Right ventricle myocardium inferior (tissue), 1 donor: ENCODE measurements around the gene CBFA2T2. TPM values are rescaled to one million over a fixed set of nuclear protein-coding genes. Genes with fewer than 3 reads are reported as not detected.

Source experiments
- ATAC-seq: fragments of 200-7000 bp; cut with Tn5 transposase; one replicate; pipeline ENCODE4 v1.9.1; 2020; ENCODE audit warnings: mild to moderate bottlenecking, moderate library complexity
- DNase-seq: peaks from one replicate; pipeline ENCODE4 v3.0.0; 2021; ENCODE audit errors: missing footprints
- intact Hi-C: fragments of 100-400 bp; cut with DNase I; formaldehyde crosslinking; loops from one replicate; pipeline ENCODE4 v1.11.0; 2022
- total RNA-seq: library from RNA; stranded (reverse); fragmentation: NEBNext Ultra II Directional; extraction: Animal tissue kit (Norgen Biotek cat#: 25700); gene quantifications from one replicate; pipeline ENCODE4 v1.2.1, GENCODE V29; 2021
- donor health status: DM: no; HTN: yes; CAD: no; lungs with severe emphysema.

The CBFA2T2 gene
- total RNA-seq, 1 donor from 2014 or later = 11.3 TPM

DNA sequence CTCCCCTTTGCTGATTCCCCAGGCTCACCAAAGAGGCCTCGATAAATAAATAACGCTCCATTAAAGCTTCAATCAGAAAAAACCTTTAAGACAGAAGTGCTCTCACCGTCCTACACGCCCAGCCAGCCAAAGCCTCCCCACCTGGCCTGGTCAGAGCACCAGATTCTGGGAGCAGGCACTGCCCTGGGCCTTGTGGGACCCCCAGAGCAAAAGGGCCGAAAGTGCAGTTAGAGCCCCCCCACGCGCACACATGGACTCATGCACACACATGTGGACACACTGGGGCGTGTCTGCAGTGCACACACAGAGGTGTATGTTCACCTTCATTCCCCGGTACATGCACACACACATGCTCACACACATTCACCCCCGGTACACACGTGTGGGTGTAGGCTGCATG lies 186.2 kb downstream of the CBFA2T2 start:
- no peak for ATAC-seq
- intact Hi-C loops = no loop called here
- DNase-seq = peak; percentile 57

DNA sequence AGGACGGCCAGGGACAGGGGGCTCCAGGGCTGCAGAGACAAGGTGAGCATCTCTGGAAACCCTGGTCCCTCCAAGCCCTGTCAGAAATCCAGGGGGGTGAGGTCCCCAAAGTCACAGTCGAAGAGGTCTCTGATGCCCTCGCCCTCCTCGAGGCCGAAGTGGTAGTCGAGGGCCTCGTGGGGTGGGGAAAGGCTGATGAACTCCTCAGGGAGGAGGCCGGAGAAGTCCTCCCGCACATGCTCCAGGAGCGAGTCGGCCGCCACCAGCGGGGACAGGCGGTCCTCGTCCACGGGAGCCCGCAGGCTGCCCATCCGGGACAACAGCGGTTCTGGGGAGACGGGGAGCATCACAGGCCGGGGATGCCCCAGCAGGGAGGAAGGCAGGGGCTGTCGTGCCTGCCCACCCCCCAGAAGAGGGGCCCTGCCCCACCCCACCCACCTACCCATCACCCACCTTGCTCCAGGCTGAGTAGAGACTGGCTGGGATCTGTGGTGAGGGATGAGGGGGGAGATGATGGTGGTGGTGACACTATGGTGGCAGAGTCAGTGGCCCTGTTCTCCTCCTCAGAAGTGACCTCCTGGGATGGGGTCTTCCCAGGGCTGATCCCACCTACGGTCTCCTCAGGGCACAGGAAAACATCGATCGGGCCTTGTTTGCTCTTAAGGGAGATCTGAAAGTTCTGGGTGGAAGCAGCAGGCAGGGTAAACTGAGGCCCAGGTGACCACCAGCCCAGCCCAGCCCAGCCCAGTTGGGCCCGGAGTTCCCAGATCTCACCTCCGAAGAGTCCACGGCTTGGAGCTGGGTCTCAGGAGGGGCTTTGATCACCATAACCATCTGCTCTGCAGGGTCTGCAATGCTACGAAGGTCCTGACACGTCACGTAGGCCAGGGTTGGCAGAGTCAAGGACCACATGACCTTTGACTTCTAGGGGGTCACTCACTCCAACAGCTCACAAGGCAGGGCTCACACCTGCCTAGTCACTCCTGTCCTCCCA lies 187.1 kb downstream of the CBFA2T2 start:
- ATAC-seq (no peak), DNase-seq (no peak)
- intact Hi-C loops = no loop called here

DNA sequence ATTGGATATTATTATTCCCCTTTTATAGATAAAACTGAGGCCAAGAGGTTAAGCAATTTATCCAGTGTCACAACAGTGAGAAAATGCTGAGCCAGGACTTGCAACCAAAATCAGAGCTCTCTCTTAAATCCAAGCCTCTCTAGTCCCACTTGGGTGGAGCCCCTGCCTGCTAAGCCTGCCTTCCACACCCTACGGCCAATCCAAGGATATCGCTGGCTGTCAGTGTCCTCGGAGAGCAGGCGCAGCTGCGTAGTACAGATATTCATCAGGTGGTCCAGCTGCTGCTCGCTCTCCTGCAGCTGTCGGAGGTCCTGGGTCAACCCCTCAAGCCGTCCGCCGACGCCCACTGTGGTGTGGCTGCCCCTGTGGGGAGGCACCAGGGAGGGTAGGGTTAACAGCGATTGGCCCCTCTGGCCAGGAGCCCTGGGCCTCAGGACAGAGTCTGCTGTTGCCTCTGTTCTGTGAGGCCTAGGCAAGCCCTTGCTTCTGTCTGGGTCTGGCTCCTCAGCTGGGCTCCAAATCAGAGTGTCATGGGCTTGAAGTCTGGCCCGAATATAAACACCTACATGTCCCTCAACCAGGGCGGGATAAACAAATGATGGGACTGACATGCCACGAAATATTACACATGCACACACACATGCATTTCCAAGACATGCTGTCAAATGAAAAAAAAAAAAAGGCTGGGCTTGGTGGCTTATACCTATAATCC lies 188.3 kb downstream of the CBFA2T2 start:
- intact Hi-C loops = no loop called here
- ATAC-seq (peak; percentile 73), DNase-seq (peak; percentile 88)

DNA sequence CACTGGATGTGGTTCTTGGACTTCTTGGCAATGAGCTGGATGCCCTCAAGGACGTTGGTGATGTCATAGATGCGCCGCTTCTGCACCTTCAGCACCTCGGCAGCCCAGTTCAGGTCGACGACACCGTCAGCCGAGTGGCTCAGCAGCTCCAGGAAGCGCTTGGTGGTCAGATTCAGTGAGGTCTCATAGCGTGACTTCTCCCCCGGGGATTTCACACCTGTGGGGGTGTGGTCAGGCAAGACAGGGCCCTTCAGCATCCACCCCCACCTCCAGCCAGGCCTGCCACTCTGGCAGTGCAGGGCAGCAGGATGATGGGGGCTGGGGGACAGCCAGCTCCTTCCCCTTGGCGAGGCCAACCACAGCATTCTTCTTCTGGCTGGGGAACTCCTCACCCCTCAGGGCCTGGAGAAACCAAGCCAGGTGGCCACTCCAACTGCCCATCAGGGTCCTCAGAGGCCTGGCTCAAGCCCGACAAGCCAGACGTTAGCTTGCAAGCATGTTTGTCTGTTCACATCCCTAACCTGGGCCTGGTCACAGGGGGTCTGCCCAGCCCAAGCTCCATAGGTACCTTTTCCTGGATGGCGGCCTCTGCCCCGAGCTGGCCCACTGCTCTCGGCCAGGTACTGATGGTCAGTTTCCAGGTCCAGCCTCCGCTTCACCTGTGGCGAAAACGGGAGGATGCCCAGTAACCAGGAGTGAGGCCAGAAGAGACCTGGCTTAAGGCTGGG lies 190.0 kb downstream of the CBFA2T2 start:
- DNase-seq (peak; percentile 65), ATAC-seq (no peak)
- intact Hi-C loops = no loop called here

DNA sequence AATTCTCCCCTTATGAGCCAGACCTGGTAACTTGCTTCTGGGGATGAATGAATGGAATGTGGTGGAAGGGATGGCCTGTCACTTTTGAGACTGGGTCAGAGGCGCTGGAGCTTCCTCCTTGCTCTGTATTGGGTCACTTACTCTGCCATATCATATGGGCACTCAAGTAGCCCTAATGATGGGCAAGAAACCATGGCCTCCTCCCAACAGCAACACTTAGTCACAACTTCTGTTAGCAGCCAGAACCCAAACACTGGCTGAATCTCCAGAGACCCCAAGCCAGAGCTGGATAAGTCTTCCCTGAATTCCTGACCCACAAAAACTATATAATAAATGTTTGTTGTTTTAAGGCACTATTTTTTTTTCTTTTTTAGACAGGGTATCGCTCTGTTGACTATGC lies 190.8 kb downstream of the CBFA2T2 start:
- intact Hi-C loops = no loop called here
- DNase-seq (no peak), ATAC-seq (no peak)

DNA sequence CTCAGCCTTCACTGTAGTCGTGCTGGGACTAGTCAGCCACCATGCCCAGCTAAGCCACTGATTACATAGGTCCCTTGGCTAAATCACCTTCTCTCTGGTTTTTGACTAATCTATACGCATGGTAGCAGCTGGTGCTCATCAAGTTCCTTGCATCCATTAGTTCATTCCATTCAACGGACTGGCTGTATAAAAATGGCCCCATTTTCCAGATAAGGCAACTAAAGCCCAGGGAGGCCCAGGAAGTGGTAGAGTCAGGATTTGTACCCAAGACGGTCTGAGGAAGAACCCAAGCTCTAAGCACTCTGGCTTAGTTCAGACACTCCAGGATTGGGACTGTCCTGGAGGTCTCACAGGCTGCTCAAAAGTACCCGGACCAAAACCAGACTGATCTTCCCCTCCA lies 191.4 kb downstream of the CBFA2T2 start:
- ATAC-seq = no peak
- intact Hi-C loops = no loop called here
- DNase-seq = no peak

DNA sequence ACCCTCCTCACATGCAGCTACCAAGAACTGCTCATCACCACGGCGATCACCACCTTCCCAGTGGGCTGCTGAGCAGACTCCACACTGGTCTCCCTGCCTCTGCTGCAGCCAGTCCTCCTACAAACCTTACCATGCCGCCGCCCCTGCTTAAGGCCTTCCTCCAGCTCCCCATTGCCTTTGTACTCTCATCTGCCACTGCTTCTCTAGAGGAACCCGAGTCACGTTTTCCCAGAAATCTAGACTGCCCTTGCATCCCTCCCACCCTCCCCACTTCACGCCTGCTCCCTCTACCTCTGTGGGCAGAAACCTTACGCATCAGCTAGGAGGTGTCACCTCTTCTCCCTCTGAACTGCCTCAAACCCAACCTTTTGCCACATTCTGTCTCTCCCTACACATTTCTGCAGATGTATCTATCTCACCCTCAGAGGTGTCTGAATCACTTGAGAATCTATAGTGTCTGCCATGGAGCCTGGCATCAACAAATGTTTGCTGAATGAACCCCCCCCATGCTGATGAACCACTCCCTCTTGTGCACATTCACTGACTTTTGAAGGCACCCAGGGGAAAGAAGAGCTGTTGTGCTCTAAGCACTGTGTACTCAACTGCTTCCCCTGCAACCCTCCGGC lies 191.9 kb downstream of the CBFA2T2 start:
- ATAC-seq (no peak), DNase-seq (peak; percentile 15)
- intact Hi-C loops = no loop called here

DNA sequence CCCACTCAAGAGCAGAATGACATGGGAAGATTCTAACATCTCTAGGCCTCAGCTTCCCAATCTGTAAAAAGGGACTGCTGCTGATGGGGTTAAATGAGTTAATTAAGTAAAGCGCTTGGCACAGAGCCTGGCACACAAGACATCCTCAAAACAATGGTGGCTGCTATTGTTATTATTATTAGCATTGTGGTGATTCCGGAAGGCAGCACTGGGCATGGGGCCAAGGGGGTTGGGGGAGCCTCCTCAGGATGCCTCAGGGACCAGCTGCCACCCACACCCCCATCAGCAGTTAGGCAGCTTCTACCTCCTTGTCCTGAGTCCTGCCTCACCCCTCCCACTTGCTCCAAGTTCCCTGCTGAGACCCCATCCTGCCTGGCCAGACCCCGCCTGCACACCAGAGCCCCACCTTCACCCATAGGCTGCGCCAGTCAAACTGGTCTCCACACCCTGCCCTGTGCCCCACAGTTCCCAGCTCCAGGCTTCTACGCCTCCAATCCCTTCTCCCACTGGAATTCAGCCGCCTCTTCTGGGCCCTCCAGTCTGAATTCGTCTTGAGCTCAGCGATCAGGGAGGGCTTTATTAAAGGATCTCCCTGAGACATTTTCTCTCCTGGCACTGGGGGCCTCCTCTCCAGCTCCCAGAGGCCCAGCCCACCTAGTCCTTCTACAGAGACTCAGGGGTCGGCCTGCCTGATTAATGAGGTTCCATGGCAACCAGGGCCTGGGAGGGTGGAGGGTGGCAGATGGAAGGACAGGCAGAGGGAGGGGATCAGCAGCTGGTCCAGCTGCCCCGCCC lies 194.8 kb downstream of the CBFA2T2 start:
- ATAC-seq = no peak
- intact Hi-C loops = no loop called here
- peak; percentile 45 for DNase-seq

DNA sequence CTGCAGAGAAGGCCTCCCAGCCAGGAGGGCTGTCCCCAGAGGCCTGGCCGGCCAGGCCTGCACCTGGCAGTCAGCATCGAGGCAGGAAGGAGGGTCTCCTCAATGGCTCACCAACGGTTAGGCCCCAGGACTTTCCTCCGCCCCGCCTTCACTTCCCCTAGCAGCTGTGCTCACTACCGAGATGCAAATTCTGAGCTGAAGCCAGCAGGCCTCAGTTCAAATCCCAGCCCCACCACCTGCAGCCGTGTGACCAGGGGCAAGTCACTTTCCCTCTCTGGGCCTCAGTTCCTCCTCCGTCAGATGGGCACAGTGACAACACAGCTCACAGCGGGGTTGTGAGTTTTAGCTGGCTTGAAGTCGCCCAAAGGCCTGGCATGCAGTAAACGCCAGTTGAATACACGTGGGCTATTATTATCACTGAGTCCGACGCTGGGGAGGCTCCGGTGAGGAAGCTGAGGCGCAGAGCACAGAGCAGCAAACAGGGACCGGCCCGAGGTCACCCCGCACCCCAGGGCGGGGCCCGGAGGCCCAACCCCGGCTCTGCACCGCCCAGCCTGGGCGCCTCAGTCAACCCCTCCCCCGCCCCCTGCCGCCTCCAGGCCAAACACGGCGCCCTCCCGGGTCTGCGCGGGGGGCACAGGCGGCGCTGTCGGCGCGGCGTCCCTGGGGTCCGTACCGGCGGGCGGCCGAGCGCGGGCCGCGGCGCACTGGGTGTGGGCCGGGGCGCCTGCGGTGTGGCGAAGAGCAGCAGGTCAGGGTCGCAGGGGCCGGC lies 195.6 kb downstream of the CBFA2T2 start:
- no peak for ATAC-seq
- DNase-seq = peak; percentile 63
- intact Hi-C loops = no loop called here

DNA sequence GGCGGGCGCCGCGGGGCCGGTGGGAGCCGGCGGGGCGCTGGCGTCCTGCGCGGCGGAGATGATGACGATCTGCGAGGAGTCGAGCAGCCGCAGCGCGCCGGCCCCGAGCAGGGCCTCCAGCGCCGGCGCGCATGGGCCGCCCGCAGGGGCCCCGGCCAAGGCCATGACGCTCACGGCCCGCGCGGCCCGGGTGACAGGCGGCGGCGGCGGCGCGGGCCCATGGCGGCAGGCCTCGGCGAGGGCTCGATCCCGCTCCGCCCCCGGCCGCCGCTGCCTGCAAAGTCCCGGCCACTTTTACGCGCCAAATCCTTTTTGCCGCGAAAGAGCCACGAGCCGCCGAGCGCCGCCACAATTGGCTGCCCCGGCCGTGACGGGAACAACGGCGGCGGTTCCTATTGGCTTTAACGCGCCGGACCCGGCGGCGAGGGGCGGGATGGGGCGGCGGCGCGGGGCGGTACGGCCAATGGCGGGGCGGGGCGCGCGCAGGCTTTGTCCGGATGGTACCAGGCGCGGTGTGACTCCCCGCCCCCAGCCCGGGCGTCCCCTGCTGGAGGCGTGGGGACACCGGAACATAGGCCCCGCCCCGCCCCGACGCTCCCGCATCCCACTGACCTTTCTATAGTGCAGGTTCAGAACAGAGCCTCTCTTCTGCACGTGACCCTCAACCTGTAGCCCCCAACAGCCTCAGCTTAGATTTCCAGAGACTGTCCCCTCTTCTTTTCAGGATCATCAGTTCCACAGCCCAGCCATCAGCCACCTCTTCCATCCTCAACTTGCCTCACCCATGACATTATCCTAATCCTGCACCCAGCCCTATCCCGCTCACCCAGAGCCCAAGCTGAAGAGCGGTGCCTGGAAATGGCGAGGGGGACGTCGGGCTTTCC lies 196.4 kb downstream of the CBFA2T2 start, which contains the start of gene E2F1:
TSS of gene E2F1 (minus strand) at position 286 of the 884 bp plus-strand sequence. CDS start at position 165, 121 bp downstream.
- peak; percentile 99 for DNase-seq
- peak; percentile 99 for ATAC-seq
- intact Hi-C loops = no loop called here

DNA sequence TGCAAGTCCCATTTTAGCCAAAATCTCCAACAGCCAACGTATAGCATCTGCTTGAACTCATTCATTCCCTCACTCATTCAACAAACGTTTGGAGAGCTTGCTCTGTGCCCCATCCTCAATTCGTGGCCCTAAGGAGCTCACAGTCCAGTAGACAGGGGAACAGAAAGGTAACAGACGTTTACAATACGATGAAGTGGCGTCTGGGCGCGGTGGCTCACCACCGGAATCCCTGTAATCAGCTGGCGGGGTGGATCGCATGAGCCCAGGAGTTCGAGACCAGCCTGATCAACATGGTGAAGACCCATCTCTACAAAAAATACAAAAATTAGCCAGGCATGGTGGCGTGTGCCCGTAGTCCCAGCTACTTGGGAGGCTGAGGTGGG lies 197.1 kb downstream of the CBFA2T2 start:
- DNase-seq = no peak
- intact Hi-C loops = no loop called here
- ATAC-seq = no peak

DNA sequence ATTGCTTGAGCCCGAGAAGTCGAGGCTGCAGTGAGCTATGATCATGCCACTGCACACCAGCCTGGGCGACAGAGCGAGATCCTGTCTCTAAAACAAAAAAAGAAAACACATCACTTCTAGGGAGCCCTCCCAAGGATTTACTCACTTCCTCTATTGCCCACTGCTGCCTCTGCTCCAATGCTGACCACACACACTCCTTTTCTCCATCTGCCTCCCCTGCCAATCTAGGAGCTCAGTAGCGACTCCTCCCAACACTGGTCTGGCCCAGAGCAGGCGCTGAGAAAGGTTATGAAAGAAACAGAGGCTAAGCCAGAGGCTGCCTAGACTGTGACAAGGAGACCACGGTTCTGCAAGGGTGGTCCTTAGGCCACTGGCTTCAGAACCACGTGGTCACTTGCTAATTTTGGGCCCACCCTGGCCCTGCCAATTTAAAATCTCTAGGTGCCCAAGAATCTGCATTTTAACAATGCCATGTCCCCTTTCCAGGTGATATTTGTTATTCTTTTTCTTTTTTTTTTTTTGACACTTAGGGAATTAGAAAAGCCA lies 197.5 kb downstream of the CBFA2T2 start:
- intact Hi-C loops = no loop called here
- ATAC-seq = no peak
- DNase-seq = peak; percentile 55

DNA sequence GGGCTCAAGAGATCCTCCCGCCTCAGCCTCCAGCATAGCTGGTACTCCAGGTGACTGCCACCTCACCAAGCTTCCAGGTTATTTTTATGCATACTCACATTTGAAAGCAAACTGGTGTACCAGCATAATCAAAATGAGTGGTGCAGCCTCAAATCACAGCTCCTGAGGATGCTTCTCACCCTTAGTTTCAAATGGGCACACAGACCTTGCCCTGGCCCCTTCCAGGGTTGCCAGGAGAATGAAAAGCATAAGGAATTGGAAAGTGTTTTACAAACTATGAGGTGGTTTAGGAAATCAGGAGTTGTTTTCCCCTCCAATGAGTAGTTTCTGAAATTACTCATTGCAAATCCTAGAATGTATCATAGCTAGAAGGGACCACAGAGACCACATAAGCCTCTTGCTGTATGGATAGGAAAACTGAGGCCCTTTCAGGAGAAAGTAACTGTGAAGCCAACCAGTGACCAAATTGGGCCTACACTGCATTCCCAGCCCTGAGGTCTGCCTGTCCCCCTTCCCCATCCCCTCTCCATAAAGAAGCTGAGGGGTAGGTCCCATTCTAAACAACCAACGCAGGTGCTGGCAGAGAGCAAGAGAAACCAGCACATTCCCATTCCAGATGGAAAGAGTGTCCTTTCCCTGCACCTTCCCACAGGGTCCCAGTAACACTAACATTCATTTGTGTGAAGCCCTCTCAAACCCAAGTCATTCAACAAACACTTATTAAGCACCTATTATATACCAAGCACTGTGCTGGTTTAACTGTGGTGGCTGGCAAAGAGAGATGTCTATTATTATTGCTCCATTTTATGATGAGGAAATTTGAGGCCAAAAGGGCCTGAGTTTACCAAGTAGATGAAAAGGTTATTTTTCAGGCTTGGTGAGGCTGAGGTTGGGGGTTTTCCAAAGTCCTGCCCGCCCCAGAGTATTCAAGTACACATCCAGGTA lies 198.4 kb downstream of the CBFA2T2 start:
- no peak for ATAC-seq
- DNase-seq = peak; percentile 0
- intact Hi-C loops = no loop called here

DNA sequence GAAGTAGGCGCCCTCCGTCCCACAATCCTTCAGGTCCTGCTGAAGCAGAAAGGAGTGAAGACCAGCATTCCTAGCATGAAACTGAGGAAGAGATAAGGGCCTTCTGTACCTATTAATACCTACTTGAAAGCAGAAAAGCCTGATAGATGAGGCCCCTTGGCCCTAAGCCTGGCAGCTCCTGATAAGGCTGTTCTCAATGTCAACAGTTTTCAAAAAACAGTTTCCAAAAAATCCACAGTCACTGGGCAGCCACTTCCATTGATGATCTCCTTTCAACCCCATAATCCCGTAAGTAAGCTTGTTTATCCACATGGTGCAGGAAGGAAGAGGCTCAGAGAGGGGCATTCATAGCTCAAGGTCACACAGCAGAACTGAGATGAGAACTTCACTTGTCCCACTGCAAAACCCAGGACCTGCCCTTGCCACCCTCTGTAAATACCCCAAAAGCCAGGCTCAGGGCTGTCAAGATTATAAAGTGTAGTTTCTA lies 199.1 kb downstream of the CBFA2T2 start:
- no peak for ATAC-seq
- intact Hi-C loops = no loop called here
- peak; percentile 32 for DNase-seq

DNA sequence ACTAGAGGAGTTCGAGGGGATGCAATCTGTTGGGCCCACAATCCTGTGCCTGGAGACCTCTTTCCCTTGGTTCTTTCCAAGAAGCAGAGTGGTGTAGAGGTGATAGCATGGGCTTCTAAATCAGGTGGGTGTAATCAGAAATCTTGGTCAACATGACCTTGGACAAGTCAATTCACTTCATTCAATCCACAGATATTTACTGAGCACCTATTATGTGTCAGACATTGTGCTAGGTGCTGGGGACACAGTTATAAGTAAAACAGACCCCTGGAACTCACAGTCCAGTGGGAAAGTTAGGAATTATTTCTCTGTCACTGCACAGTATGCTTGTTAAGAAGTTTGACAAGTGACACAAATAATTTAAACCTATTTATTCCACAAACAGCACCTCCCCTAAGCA lies 199.6 kb downstream of the CBFA2T2 start:
- ATAC-seq = no peak
- DNase-seq = no peak
- intact Hi-C loops = no loop called here
